ENCODE results near the gene CA7.

Gene CA7

GRCh38 chr16:66844009-66844341, 239 bp upstream of the CA7 start:
- DNase-seq: no peak

GRCh38 chr16:66845080-66845410, 831 bp downstream of the CA7 start:
- DNase-seq: no peak
- in situ Hi-C loops (cut with HindIII; ENCODE audit: low pct_ligation_motif_present, low pct_unique_long_range_greater_than_20kb, low sequenced_read_pairs): no loop called here

More at GRCh38 chr16:66844009-66844341, 239 bp upstream of the CA7 start:
- in situ Hi-C loops (cut with HindIII; ENCODE audit: low pct_ligation_motif_present, low pct_unique_long_range_greater_than_20kb, low sequenced_read_pairs): no loop called here

GRCh38 chr16:66845791-66846221, 1.6 kb downstream of the CA7 start:
- in situ Hi-C loops (cut with HindIII; ENCODE audit: low pct_ligation_motif_present, low pct_unique_long_range_greater_than_20kb, low sequenced_read_pairs): no loop called here
- DNase-seq: peak; percentile 25

DNA sequence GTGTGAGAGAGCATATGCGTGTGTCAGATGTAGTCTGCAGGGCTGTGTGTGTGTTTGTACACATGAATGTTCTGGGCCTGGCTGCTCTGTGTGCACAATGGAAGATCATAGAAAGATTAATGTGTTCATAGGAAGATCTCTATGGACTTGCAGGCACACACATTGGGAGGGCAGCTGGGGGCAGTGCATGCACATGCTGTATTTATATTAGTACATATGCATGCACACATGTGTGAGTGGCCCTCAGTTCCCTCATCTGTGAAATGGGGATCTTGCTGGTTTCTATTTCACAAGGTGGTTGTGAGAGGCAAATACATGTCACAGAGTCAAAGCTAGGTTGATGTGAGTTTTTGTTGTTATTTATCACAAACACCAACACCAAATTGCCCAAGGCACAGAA, 2.1 kb downstream of the CA7 start:
- in situ Hi-C loops (cut with HindIII; ENCODE audit: low pct_ligation_motif_present, low pct_unique_long_range_greater_than_20kb, low sequenced_read_pairs): no loop called here
- no peak for DNase-seq

- in situ Hi-C loops (cut with HindIII; ENCODE audit: low pct_ligation_motif_present, low pct_unique_long_range_greater_than_20kb, low sequenced_read_pairs): no loop called here
- DNase-seq: no peak
Measured at GRCh38 chr16:66846831-66847230, 2.6 kb downstream of the CA7 start.

GRCh38 chr16:66847533-66848067, 3.4 kb downstream of the CA7 start:
- in situ Hi-C loops (cut with HindIII; ENCODE audit: low pct_ligation_motif_present, low pct_unique_long_range_greater_than_20kb, low sequenced_read_pairs): no loop called here
- DNase-seq: no peak

GRCh38 chr16:66848172-66848571, 4.0 kb downstream of the CA7 start:
- in situ Hi-C loops (cut with HindIII; ENCODE audit: low pct_ligation_motif_present, low pct_unique_long_range_greater_than_20kb, low sequenced_read_pairs): no loop called here
- no peak for DNase-seq

- no peak for DNase-seq
- in situ Hi-C loops (cut with HindIII; ENCODE audit: low pct_ligation_motif_present, low pct_unique_long_range_greater_than_20kb, low sequenced_read_pairs): no loop called here
Measured at GRCh38 chr16:66849021-66849420, 4.8 kb downstream of the CA7 start.

DNA sequence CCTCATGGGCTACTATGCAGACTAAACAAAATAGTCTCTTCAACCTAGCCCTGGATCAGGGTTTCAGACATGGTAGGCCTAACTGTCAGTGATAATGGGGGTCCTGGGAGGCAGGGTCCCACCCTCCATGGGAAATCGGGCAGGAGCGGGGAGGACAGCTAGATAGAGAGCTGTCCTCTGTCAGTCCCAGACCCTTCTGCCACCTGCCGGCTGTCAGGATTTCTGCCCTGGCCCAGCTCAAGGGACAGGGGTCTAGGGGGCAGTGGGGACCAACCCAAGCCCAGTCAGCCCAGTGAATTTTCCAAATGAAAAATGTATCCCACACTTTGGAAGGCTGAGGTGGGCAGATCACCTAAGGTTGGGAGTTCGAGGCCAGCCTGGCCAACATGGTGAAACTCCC, 5.3 kb downstream of the CA7 start:
- in situ Hi-C loops (cut with HindIII; ENCODE audit: low pct_ligation_motif_present, low pct_unique_long_range_greater_than_20kb, low sequenced_read_pairs): no loop called here
- no peak for DNase-seq

DNA sequence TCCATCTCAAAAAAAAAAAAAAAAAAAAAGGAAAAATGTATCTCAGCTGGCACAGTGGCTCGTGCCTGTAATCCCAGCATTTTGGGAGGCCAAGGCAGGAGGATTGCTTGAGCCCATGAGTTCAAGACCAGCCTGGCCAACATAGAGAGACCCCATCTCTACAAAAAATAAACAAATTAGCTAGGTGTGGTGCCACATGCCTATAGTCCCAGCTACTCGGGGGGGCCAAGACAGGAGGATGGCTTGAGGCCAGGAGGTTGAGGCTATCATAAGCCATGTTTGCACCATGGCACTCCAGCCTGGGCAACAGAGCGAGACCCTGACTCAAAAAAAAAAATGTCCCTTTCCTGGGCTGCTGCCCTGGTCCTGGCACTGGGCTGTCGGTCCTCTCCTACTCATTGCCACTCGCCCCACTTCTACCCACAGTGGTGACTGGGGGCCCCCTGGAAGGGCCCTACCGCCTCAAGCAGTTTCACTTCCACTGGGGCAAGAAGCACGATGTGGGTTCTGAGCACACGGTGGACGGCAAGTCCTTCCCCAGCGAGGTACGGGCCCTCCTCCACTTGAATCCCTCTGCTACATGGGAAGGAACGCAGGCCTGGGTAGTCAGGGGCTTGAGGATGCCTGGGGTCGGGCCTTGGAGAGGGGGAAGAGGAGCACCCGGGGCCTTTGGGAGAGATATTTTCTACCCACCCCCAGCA, 6.1 kb downstream of the CA7 start:
- no peak for DNase-seq
- in situ Hi-C loops (cut with HindIII; ENCODE audit: low pct_ligation_motif_present, low pct_unique_long_range_greater_than_20kb, low sequenced_read_pairs): no loop called here

- no peak for DNase-seq
- in situ Hi-C loops (cut with HindIII; ENCODE audit: low pct_ligation_motif_present, low pct_unique_long_range_greater_than_20kb, low sequenced_read_pairs): no loop called here
Measured at GRCh38 chr16:66851166-66851964, 7.2 kb downstream of the CA7 start.

DNA sequence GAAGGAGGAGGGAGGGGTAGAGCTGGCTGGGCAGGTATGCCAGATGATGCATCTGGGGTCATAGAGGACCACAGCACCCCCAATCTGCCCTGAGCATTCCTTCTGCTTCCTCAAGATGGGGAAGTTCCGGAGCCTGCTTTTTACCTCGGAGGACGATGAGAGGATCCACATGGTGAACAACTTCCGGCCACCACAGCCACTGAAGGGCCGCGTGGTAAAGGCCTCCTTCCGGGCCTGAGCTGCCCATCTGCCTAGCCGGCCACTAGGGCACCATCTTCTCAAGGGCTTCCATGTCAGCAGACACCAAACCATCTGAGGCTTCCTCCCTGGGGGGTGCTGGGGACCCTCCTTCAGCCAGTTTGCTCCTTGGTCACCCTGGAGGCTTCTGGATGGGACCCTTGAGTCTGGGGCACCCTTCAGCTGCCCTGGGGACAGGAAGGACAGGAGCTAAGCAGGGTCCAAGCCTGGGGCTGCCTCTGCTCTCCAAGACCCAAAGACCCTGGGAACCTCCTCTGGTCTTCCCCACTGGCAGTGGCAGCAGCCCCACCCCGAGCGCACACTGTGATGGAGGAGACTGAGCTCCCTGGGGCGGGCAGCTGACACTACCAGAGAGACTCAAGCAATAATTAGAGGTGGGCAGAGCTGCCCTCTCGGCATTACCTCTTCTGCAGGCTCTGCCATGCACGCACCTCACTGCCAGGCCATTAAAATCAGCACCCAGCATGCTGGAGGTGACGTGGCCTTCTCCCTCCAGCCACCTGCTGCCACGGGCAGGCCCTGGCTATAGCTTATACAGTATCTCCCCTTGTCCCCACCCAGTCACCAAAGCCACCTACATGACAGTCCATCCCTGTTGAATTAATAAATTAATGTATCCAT, 9.3 kb downstream of the CA7 start:
- in situ Hi-C loops (cut with HindIII; ENCODE audit: low pct_ligation_motif_present, low pct_unique_long_range_greater_than_20kb, low sequenced_read_pairs): no loop called here
- no peak for DNase-seq

- in situ Hi-C loops (cut with HindIII; ENCODE audit: low pct_ligation_motif_present, low pct_unique_long_range_greater_than_20kb, low sequenced_read_pairs): no loop called here
- no peak for DNase-seq
Measured at GRCh38 chr16:66856184-66856730, 12.0 kb downstream of the CA7 start.

DNA sequence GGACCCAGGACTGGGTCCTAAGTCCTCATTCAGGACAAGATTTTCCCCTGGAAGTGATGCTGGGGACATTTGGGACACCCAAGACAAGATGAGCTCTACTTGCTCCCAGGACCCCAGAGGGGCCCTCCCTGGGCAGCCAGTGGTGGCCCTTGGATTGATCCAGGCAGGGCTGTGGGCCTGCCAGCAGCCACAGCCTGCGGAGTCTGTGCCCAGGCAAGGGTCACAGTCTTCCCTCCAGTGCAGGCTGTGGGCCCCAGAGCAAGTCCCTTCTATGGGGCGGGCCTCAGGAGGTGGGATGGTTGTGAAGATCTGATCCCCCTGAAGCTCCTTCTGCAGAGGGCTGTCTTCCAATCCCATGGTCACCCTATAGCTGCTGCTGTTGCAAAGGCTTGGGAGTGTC, 12.6 kb downstream of the CA7 start:
- DNase-seq: no peak
- in situ Hi-C loops (cut with HindIII; ENCODE audit: low pct_ligation_motif_present, low pct_unique_long_range_greater_than_20kb, low sequenced_read_pairs): no loop called here

- DNase-seq: no peak
- in situ Hi-C loops (cut with HindIII; ENCODE audit: low pct_ligation_motif_present, low pct_unique_long_range_greater_than_20kb, low sequenced_read_pairs): no loop called here
Measured at GRCh38 chr16:66857437-66857836, 13.2 kb downstream of the CA7 start.

DNA sequence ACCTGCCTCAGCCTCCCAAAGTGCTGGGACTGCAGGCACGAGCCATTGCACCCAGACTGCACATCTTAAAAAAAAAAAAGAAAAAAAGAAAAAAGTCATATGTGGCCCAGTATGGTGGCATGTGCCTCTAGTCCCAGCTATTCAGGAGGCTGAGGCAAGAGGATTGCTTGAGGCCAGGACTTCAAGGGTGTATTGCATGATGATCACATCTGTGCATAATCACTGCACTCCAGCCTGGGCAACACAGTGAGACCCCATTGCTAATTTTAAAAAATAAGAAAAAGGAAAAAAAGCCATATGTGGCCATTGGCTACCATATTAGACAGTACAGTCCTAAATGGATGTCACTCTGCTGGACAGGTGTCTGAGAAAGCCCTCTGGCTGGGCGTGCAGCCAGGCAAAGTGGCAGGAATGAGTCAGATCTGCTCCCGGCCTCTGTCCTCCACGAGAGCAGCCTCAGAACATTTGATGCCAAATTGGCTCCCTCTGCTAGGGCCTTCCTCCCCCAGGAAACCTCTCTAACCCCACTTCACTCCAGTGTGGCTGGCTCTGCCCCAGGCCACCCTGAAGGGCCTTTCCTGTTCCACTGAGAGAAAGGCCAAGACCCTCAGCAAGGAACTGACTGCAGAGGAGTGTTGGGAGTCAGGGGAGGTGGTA, 14.7 kb downstream of the CA7 start:
- in situ Hi-C loops (cut with HindIII; ENCODE audit: low pct_ligation_motif_present, low pct_unique_long_range_greater_than_20kb, low sequenced_read_pairs): no loop called here
- peak; percentile 61 for DNase-seq

DNA sequence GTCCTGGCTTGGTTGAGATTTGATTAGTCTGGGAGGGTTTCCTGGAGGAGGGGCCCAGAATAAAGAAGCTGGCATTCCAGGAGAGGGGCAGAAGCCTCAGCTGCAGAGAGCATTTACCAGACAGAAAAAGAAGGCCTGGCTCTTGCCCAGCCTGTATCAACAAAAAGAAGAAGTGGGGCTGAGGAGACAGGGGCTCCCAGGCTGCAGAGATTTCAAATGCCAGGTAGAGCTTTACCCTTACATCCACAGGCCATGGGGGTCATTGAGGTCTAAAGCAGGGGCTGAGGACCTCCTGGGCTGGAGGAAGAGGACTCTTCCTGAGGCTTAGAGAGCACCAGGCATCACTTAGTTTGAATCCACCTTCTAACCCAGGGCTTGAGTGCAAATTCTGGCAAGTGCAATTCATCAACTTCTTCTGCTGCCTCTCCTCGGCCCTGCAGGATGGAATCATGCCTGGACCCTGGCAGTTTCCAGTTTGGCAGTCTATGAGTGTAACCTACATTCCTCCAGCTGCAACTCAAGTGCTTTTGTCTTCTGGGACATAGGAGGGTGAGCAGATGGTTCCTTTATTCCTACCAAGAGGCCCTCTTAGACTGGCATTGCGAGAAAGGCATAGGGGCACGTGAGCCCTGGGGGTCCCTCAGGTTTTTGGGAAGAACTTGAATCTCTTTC, 15.3 kb downstream of the CA7 start:
- in situ Hi-C loops (cut with HindIII; ENCODE audit: low pct_ligation_motif_present, low pct_unique_long_range_greater_than_20kb, low sequenced_read_pairs): no loop called here
- DNase-seq: no peak

DNA sequence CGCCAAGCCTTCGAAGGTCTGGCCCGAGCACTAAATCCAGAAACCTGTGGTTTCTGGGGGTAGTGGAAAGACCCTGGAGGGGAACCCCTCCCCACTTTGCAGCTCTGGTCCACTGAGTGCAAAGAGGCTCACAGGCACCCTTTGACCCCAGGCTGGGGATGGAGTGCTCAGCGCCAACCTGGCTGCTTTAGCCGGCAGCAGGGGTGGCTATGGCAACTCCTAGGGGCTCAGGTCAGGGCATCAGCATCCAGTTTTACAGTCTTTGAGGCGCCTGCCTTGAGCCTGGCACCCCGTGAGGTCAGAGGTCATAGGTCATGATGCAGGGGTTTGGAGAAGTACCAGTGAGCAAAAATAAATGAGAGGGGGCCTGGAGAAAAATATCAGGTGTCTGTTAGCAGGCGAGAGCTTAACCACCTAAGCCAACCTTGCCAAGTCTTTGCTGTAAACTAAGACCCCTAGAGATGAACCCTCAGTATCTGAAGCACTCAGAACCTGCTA, 17.9 kb downstream of the CA7 start:
- DNase-seq: no peak
- in situ Hi-C loops (cut with HindIII; ENCODE audit: low pct_ligation_motif_present, low pct_unique_long_range_greater_than_20kb, low sequenced_read_pairs): no loop called here

All from ACHN (cell line).